DND-41 (cell line): ENCODE data around the gene KRT2.

Experiments used
- CTCF ChIP-seq: IDR thresholded peaks from 2 replicates; pipeline ENCODE4 v1.5.1; 2012; ENCODE audit warnings: borderline replicate concordance, low read length, moderate library complexity, mild to moderate bottlenecking; ENCODE audit not compliant: poor library complexity, severe bottlenecking; ENCODE audit errors: extremely low read depth
- EZH2 ChIP-seq: IDR thresholded peaks from 3 replicates; pipeline ENCODE4 v1.6.1; 2012; ENCODE audit warnings: borderline replicate concordance, low read depth, mild to moderate bottlenecking, moderate library complexity, low read length, inconsistent platforms; ENCODE audit not compliant: severe bottlenecking

GRCh38 chr12:52600941-52601481 lies 51.0 kb downstream of the KRT2 start, which contains the start of gene KRT72:
- TF ChIP-seq CTCF (no peak), EZH2 (no peak)
